Esophagus muscularis mucosa (tissue), 4 donors: ENCODE data around the gene DCDC2C.

Experiments
- CTCF ChIP-seq, 3 experiments: fragments of 200-600 bp in 2 of 3; fragments of 450-650 bp in 1 of 3; sonication (generic) in 2 of 3; IDR thresholded peaks; one replicate each; pipeline ENCODE4 v1.5.1; 2017 to 2019; ENCODE audit warnings: antibody characterized with exemption in 3 of 3, mild to moderate bottlenecking in 2 of 3, moderate library complexity in 1 of 3
- EP300 ChIP-seq: sonication (generic); formaldehyde crosslinking; IDR thresholded peaks from one replicate; pipeline ENCODE4 v1.6.1; 2017; ENCODE audit warnings: antibody characterized with exemption
- POLR2A ChIP-seq: fragments of 450-650 bp; IDR thresholded peaks from one replicate; pipeline ENCODE4 v1.6.1; 2017; ENCODE audit warnings: antibody characterized with exemption, moderate library complexity, mild to moderate bottlenecking, low read depth
- POLR2AphosphoS5 ChIP-seq, 2 donors: sonication (generic); formaldehyde crosslinking; IDR thresholded peaks; one replicate each; pipeline ENCODE4 v1.6.1; 2017; ENCODE audit warnings: antibody characterized with exemption in 2 of 2

DNA sequence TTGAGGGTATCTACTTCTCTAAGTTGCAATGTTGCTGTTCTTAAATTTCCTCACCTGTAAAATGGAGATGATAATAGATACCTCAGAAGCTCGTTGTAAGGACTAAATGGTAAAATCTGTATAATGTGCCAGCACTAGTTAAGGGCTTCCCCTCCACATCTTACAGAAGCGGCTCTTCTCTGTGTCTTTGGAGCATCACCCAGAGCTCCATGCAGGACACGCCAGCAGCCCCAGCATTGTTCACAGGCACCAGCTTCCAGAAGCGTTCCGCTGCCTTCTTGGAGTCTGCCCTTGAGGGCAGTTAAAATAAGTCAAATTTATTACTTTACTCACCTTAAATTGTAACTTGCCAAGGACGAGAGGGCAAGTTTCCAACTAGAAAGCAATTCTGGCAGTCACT is 5.8 kb downstream of the DCDC2C start:
- TF ChIP-seq CTCF (IDR thresholded peaks at IDR 0.05) (no peak), POLR2A (no peak), EP300 (no peak), POLR2AphosphoS5 (IDR thresholded peaks at IDR 0.05) (no peak)
